ENCODE results near the gene PCDHB15.

DNA sequence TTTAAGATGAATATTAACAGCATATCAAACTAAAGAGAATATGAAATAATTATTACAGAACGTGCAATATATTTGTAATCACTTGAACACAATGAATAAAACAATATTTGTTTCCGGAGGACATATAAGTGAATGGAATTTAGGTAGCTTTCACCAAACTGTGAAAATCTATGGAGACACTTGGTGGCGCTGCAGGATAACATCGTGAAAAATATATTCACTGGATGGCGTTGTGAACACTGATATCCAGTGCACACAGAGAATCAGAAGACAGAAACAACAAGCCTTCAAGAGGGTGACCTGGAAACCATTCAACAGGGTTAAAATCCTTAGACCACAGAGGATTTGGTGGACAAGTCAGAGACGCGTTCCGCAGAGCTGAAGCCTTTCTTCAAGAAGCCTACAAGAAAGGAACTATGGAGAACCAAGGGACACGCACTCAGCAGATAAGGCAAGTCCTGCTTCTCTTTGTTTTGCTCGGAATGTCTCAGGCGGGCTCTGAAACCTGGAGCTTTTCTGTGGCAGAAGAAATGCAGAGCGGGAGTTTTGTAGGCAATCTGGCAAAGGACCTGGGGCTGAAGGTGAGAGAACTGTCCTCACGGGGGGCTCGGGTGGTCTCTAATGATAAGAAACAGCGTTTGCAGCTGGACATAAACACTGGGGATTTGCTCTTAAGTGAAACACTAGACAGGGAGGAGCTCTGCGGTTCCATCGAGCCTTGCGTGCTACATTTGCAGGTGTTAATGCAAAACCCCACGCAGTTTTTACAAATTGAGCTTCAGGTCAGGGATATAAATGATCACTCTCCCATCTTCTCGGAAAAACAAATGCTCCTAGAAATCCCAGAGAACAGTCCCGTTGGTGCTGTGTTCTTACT, 45.6 kb upstream of the PCDHB15 start, which contains the start of gene PCDHB11:
- TF ChIP-seq, protein P1, sequence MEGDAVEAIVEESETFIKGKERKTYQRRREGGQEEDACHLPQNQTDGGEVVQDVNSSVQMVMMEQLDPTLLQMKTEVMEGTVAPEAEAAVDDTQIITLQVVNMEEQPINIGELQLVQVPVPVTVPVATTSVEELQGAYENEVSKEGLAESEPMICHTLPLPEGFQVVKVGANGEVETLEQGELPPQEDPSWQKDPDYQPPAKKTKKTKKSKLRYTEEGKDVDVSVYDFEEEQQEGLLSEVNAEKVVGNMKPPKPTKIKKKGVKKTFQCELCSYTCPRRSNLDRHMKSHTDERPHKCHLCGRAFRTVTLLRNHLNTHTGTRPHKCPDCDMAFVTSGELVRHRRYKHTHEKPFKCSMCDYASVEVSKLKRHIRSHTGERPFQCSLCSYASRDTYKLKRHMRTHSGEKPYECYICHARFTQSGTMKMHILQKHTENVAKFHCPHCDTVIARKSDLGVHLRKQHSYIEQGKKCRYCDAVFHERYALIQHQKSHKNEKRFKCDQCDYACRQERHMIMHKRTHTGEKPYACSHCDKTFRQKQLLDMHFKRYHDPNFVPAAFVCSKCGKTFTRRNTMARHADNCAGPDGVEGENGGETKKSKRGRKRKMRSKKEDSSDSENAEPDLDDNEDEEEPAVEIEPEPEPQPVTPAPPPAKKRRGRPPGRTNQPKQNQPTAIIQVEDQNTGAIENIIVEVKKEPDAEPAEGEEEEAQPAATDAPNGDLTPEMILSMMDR (IDR thresholded peaks at IDR 0.05): no peak
- no peak for TF ChIP-seq POLR2A (IDR thresholded peaks at IDR 0.05)
- no peak for TF ChIP-seq POLR2AphosphoS5 (IDR thresholded peaks at IDR 0.05)

All from breast epithelium (tissue), 3 donors.